ENCODE data around the gene NHLRC1. TPM values are rescaled to one million over a fixed set of nuclear protein-coding genes. Genes with fewer than 3 reads are reported as not detected.
A peak's percentile ranks its signal among the peaks of the same experiment; 100 is the strongest.

The NHLRC1 gene
- total and polyA plus RNA-seq, 2 of the 13 experiments (the other 11 are each of a cell fraction or from before 2014, with no cell fraction given), result 0.04 to 0.11 TPM

DNA sequence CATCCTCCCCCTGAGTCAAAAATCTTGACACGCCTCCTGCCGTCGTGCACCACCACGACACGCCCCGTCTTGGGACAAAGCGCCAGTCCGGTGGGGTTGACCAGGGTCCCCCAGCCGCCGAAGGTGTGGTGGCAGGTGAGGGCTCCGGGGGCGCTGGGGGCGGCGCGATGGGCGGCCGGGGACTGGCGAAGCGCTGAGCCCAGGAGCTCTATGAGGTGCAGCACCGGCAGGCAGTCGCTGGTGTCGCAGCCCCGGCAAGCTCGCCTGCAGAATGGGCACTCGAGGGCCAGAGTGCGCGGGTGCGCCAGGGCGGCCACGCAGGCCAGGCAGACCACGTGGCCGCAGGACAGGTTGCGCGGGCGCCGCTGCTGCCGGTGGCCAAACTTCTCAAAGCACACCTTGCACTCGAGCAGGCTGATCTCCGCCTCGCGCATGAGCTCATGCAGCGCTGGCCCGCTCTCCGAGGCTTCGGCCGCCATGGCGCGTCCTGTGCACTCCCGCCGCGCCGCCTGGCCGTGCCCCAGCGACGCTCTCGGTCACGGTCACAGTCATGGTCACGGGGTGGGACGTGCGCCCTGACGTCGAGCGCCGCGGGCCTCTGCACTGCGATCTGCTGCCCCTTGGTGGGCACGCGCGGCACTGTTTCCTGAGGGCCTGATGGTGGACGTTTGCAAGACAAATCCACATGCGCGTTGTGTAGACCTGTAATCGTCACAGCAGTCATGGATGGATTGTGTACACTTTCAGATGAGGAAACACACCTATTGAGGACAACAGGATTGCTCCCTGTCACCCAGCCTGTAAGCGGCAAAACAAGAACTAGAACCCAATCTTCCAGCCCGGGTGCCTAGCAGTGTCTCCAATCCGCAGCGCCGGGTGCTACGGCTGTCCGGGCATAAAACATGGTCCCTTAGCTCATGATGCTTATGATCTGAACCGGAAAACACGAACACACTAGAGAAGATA is at the start of gene NHLRC1 (continued):
- TF ChIP-seq HNRNPH1 (optimal IDR thresholded peaks at IDR 0.05; ENCODE audit: low read depth, low read length) (no peak), TGIF2 (CRISPR knock-in tag; IDR thresholded peaks at IDR 0.05) (peak; percentile 70), ELF4 (CRISPR knock-in tag; IDR thresholded peaks at IDR 0.05; ENCODE audit: borderline replicate concordance) (no peak), ZFYVE20 (CRISPR knock-in tag; IDR thresholded peaks at IDR 0.05; ENCODE audit: borderline replicate concordance, low read depth) (peak; percentile 95), FLYWCH1 (CRISPR knock-in tag; IDR thresholded peaks at IDR 0.05) (no peak), RFXANK (CRISPR knock-in tag; IDR thresholded peaks at IDR 0.05) (peak; percentile 89; the same call in 1 of the 2 replicates), ZNF703 (CRISPR knock-in tag; IDR thresholded peaks at IDR 0.05; ENCODE audit: borderline replicate concordance) (peak; percentile 66; the same call in 1 of the 2 replicates), ZNF530 (CRISPR knock-in tag; IDR thresholded peaks at IDR 0.05; ENCODE audit: low read depth) (no peak), ZNF20 (CRISPR knock-in tag; IDR thresholded peaks at IDR 0.05) (no peak), HNF4A (CRISPR knock-in tag; IDR thresholded peaks at IDR 0.05) (peak; percentile 68), ZNF780A (CRISPR knock-in tag; IDR thresholded peaks at IDR 0.05) (0 out of 2 replicates have a peak, but pooled peaks have one; percentile 62), PHF20 (CRISPR knock-in tag; IDR thresholded peaks at IDR 0.05) (no peak; the same call in 1 of the 2 replicates), MTA3 (CRISPR knock-in tag; IDR thresholded peaks at IDR 0.05) (no peak), ZNF3 (CRISPR knock-in tag; IDR thresholded peaks at IDR 0.05) (no peak; the same call in 1 of the 2 replicates), HOXA9 (CRISPR knock-in tag; IDR thresholded peaks at IDR 0.05; ENCODE audit: borderline replicate concordance) (peak; percentile 98), ZNF816 (CRISPR knock-in tag; IDR thresholded peaks at IDR 0.05; ENCODE audit: borderline replicate concordance) (no peak), KDM4B (CRISPR knock-in tag; IDR thresholded peaks at IDR 0.05) (peak; percentile 89; the same call in 1 of the 2 replicates), RFXAP (CRISPR knock-in tag; IDR thresholded peaks at IDR 0.05; ENCODE audit: borderline replicate concordance) (peak; percentile 95; the same call in 1 of the 2 replicates)
- TF ChIP-seq, protein P1, sequence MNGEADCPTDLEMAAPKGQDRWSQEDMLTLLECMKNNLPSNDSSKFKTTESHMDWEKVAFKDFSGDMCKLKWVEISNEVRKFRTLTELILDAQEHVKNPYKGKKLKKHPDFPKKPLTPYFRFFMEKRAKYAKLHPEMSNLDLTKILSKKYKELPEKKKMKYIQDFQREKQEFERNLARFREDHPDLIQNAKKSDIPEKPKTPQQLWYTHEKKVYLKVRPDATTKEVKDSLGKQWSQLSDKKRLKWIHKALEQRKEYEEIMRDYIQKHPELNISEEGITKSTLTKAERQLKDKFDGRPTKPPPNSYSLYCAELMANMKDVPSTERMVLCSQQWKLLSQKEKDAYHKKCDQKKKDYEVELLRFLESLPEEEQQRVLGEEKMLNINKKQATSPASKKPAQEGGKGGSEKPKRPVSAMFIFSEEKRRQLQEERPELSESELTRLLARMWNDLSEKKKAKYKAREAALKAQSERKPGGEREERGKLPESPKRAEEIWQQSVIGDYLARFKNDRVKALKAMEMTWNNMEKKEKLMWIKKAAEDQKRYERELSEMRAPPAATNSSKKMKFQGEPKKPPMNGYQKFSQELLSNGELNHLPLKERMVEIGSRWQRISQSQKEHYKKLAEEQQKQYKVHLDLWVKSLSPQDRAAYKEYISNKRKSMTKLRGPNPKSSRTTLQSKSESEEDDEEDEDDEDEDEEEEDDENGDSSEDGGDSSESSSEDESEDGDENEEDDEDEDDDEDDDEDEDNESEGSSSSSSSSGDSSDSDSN (CRISPR knock-in tag; IDR thresholded peaks at IDR 0.05), result peak; percentile 87
- TF ChIP-seq, protein P2, sequence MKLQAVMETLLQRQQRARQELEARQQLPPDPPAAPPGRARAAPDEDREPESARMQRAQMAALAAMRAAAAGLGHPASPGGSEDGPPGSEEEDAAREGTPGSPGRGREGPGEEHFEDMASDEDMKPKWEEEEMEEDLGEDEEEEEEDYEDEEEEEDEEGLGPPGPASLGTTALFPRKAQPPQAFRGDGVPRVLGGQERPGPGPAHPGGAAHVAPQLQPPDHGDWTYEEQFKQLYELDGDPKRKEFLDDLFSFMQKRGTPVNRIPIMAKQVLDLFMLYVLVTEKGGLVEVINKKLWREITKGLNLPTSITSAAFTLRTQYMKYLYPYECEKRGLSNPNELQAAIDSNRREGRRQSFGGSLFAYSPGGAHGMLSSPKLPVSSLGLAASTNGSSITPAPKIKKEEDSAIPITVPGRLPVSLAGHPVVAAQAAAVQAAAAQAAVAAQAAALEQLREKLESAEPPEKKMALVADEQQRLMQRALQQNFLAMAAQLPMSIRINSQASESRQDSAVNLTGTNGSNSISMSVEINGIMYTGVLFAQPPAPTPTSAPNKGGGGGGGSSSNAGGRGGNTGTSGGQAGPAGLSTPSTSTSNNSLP (IDR thresholded peaks at IDR 0.05; ENCODE audit: low read depth, low read length), result peak; percentile 43; the same call in 1 of the 2 replicates
- TF ChIP-seq, protein P3, sequence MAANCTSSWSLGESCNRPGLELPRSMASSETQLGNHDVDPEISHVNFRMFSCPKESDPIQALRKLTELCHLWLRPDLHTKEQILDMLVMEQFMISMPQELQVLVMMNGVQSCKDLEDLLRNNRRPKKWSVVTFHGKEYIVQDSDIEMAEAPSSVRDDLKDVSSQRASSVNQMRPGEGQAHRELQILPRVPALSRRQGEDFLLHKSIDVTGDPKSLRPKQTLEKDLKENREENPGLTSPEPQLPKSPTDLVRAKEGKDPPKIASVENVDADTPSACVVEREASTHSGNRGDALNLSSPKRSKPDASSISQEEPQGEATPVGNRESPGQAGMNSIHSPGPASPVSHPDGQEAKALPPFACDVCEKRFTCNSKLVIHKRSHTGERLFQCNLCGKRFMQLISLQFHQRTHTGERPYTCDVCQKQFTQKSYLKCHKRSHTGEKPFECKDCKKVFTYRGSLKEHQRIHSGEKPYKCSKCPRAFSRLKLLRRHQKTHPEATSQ (CRISPR knock-in tag; IDR thresholded peaks at IDR 0.05; ENCODE audit: borderline replicate concordance), result peak; percentile 99
- TF ChIP-seq, protein P4, sequence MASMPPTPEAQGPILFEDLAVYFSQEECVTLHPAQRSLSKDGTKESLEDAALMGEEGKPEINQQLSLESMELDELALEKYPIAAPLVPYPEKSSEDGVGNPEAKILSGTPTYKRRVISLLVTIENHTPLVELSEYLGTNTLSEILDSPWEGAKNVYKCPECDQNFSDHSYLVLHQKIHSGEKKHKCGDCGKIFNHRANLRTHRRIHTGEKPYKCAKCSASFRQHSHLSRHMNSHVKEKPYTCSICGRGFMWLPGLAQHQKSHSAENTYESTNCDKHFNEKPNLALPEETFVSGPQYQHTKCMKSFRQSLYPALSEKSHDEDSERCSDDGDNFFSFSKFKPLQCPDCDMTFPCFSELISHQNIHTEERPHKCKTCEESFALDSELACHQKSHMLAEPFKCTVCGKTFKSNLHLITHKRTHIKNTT (CRISPR knock-in tag; IDR thresholded peaks at IDR 0.05), result no peak
